IPS DF 4.7 (cell line): ENCODE measurements around the gene CDH23.
"Not testable (repeated sequence)": the region's sequence is repeated elsewhere in the genome, so short reads cannot be mapped to it uniquely, and the experiment has no call there.

ENCODE experiments used
- DNase-seq: peaks from one replicate; pipeline ENCODE4 v3.0.0-alpha.2; 2013; ENCODE audit warnings: low spot score; ENCODE audit errors: extremely low read depth

The CDH23 gene

DNA sequence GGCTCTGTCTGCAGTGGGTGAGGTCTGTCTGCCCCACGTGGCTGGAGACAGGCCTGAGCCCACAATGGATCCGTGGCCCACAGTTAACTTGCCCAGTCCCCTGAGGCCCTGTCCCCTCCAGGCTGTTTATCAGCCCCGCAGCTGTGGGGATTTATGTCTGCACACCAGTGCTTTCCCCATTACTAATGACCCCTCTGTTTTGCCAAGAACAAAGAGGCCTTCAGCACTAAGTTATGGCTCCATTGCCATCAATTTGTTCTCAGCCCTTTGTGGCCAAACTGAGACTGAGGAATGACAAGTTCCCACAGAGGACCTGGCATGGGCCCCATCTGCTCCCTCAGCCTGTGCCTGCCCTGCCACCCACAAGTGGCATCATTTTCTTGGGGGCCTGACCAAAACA lies 184.7 kb downstream of the CDH23 start:
- no peak for DNase-seq

DNA sequence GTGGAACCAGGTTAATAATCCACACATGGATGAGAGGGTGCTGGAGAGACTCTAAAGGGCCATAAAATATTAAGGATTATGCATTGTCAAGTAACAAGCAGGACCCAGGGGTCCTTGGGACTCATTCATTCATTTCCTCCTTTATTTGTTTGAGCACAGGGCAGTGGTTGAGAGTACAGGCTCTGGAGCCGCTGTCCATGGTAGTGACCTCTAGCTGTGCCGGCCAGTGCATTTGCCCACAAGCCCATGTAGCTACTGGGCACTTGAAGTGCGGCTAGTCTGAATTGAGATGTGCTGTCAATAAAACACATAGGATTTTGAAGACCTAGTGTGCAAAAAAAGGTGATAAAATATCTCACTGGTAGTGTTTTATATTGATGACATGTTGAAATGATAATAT lies 185.3 kb downstream of the CDH23 start:
- DNase-seq = no peak

DNA sequence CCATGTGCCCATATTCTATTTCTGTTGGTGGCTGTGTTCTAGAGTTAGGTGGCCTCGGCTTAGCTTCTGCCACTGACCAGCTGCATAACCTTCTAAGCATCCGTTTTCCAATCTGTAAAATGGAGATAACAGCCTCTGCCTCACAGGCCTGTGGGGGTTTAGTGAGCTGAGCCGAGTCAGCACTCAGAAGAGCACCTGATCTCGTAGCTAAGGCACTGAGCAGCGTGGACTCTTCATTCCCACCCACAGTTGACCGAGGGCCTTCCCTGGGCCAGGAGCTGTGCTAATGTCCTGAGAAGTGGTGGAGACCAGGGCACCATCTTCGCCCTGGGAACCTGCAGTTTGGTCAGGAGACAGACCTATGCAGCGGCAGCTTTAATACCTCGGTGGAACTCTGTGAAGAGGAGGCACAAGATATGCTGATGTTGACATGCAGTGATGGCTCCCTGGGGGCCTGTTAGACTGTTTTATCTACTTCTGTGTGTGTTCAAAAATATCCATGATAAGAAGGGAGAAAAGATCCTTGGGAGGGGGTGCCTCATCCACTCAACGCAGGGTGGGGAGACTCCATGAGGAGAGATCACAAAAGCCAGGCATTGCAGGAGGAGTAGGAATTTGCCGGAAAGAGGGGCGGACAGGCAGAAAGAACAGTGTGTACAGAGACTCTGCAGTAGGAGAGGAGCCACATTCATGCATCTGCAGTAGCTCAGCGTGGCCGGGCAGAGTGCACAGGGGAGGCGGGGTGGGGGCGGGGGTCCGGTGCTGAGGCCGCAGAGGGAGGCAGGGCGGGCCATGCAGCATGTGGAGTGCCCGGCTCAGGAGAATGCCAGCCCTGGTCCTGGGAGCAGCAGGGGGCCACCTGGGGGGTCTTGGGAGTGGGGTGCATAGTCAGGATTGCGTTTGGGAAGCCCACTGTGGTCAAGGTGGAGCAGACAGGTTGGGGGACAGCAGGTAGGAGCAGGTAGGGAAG lies 186.1 kb downstream of the CDH23 start:
- DNase-seq = no peak

DNA sequence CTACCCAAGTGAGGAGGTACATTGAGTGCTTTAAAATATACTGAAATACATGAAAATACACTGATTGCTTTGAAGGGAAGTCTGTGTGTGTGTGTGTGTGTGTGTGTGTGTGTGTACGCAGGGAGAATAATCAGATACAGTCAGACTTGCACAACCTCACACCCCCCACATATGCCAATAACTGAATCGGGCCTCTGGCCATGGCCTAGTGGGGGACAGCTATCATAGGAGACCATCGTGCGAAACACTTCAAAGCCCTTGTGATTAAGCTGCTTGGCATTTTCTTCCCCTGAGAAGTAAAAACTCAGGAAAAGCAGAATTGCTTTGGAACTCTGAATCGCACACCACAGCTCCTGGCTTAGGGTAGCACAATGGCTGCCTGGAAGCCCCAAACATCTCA lies 187.7 kb downstream of the CDH23 start:
- DNase-seq = no peak

DNA sequence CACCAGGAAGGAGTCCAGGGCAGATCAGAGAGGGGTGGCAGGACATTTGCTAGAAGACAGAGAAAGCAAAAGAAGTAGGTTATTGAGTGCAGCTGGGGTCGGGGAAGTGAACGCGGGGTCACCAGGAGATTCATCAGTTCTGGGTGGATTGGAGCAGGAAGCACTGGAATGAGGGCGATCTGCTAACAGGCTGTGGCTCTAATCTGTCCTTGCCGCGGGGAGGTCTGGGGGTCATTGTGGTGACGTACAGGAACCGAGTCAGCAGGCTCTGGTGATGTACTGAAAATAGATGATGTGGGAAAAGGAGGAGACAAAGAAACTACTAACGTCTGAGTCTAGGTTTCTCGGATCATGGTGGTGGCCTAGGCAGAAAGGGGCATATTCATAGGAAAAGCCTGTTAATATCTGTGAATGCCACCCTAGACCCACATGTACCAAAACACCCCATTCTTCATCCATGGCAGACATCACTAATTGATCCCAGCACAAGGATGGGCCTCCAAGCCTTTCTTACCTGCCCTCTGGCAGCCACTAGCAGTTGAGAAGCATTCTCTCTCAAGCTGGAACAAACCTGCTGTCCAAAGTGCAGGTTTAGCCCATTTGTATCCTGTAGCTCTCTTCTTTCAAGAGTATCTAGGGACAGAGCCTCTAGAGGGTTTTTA lies 188.3 kb downstream of the CDH23 start:
- DNase-seq = no peak

DNA sequence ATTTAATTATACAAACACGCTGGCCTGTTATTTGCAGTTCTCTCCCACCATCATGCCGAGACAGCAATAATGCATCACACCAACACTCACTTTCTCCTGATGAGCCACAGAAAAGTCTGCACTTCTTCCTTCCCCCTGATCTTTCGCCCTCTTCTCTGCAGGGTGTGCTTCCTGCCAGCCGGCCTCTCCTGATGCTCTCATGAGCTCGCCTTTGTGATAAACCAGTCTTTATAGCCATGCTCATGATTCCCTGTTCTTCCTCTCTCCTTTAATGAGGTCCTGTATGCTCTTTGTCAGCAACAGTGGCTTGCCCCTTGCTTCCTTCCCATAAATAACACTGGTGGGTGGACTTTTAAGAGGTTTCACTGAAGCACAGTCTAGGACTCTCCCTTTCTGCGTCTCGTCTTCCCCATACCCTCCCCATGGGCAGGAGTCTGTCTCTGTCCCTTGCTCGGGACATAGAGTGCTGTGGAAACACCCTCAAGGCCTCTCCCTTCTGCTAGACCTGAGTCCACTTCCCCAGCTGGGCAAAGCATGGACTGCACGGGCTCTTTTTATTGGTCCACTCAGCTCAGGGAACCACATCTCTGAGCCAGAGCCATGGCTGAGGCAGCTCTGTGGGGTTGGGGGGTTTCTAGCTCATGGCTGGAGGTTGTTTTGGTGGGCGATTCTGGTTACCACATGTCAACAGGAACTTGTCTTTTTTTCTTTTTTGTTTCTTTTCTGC lies 189.0 kb downstream of the CDH23 start:
- no peak for DNase-seq

DNA sequence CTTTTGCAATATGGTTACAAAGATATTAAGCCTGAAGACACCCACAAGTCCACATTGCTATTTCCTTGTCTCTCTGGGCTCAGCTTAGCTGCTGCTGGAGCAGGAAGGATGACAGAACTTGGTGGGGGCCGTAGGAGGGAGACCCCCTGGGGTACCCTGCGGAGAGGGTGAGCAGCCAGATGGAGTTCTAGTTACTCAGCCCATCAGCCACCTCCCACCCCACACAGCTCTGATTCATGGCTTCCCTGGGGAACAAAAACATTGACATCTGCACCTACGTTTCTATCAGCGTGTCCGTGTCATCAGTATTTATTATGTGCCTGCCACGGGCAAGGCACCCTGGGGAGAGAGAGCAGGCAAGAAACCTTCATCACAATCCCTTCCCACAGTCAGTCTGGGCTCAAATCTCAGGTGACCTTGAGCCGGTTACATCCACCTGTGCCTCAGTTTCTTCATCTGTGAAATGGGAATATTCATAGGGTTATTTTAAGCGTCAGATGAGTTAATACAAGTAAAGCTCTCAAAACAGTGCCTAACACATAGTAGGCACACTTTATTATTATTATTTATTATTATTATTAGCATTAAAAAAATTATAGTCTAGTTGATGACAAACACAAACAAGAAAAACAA lies 191.3 kb downstream of the CDH23 start:
- no peak for DNase-seq

DNA sequence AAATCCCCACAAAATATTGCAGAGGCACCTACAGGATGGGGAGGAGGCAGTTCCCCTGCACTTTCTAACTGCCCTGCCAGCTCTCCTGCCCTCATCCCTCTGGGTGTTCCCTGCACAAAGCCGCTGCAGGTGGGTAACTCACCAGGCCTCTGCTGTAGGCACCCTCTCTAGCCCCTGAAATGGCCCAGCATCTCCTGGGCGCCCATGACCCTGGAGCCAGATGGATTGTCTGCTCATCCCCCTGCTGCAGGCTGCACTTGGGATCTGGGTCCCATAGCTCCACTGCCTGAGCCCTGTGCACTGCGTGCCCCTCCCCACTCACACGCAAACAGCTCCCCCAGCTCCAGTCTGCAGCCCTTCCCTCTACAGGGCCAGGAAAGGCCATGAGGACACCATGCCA lies 192.0 kb downstream of the CDH23 start:
- DNase-seq = no peak

DNA sequence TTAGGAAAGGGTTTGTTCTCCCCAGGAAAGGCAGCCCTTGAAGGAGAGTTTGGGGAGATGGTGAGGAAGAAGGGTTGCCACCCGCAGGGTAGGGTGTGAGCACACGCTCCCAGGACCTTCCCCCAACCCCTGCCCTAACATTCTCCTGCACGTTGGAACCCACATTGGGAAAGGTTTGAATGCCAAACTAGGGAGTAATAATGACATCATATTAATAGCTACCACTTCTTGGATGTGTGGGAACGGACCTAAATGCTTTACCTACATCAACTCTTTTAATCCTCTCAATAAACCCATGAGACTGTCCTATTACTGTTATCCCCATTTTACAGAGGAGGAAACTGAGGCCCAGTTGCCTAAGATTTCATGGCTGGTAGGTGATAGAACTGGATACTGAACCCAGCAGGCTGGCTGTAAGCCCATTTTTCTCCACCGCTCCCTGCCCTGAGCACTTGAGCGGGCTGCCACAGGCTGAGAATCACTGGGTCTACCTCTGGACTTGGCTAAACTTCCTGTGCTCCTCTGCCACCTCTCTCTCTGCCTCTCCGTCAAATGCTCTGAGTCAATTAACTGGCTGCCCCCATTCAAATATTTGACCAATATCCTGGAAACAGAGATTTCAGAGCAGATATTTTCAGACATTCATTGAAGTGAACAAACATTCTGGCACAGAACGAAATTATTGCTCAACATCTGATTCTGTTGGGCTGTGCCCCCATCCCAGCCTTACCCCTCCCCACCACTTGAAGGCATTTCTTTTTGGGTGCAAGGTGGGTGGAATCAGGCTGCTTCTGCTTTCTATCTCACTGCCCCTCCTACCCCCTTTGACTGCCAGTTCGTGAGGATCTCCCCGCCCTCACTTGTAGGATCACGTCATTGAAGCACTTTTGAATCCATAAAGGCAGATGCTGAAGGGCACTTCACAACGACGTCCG lies 193.2 kb downstream of the CDH23 start:
- no peak for DNase-seq

DNA sequence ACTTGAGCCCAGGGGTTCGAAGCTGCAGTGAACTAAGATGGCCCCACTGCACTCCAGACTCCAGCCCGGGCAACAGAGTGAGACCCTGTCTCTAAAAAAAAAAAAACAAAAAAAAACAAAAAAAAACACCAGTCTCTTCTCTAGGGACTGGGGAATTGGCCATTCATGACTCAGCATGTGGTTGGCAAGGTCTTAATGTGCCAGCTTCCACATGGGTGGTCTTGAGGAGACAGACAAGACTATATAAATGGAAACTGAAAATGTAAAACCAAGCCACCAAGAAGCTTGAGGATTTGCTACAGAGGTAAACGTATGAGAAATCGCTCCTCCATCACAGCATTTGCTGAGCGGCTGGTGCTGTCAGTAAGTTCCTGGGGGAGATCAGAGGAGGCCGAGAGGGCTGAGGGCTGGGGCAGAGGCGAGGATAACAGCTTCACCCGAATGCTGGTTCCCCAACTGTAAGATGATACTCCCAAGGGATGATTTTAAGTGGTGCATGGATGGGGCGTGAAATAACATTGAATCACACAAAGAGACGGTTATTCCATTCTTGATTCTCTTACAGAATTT lies 194.1 kb downstream of the CDH23 start:
- no peak for DNase-seq

DNA sequence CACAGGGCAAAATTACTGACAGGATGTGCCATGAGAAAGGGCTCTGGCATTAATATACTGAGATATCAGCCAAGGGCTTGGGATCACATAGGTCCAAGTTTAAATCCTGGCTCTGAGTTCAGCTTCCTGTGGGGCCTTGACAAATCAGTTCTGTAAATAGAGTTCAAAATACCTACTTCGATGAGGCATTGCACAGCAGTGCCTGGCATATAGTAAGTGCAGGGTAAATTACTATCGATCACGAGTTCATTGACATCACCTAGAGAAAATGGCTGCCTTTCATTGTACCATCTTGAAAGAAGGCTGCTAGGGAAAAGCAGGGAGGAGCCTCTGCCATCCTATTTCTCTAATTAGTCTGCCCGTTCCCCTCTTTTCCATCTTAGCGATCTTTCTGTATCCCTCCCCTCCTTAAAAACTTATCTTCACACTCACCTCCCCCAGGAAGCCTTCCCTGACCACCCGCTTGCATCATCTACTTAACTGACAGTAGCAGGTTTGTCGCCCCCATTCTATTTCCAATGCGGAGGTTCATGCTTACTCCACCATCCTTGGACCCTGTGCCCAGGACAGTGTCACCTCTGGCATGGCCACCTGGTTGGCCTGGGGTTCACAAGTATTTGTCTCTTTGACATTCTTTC lies 198.3 kb downstream of the CDH23 start:
- no peak for DNase-seq

DNA sequence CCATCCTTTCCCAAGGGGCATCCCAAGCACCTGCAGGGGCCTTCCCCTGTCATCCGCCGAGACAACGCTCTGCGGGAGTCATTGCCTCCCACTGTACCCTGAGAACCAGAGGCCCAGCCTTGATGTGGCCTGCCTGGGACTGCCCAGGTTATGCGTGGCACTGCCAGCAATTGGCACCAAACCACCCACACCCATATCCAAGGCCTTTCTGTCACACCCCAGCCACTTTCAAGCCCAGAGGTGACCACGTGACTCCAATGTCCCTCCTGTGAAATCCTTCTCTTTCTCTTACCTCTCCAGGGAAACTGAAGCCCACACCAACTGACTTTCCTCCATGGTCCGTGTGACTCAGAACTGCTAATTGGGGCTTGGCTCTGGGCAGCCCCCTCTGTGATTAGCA lies 198.9 kb downstream of the CDH23 start:
- no peak for DNase-seq

DNA sequence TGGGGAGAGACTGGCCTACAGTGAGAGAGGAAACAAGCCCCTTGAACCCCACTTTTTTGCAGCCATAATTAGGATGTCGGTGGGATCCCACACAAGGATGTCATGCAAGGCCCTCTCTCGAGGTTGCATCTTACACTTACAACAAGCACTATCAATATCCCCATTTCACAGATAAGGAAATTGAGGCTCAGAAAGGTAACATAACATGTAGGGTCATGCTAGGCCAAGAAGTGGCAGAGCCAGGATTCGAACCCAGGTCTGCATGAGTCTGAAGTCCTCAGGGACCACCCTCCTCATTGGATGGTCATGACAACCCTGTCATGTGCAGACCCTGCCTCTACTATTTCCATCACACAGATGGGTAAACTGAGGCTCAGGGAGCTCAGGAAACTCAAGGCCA lies 199.4 kb downstream of the CDH23 start:
- DNase-seq = no peak

DNA sequence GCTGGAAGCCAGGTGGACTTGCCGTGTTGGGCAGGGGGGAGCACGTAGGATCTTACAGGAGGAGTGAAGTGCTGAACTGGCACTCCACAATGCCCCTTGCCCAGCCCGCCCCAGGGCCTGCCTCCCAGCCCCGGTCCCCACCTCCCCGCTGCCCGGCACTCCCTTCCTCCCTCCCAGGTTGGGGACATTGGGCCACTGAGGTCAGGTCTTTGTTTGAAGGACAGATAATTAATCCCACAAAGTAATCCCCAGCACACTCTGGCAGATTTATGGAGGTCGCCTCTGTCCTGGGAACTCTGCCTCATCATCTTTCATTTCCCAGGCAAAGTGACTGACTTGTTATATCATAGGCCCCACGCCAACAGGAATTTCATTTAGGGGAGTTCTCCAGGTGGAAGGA lies 200.0 kb downstream of the CDH23 start:
- DNase-seq = no peak

DNA sequence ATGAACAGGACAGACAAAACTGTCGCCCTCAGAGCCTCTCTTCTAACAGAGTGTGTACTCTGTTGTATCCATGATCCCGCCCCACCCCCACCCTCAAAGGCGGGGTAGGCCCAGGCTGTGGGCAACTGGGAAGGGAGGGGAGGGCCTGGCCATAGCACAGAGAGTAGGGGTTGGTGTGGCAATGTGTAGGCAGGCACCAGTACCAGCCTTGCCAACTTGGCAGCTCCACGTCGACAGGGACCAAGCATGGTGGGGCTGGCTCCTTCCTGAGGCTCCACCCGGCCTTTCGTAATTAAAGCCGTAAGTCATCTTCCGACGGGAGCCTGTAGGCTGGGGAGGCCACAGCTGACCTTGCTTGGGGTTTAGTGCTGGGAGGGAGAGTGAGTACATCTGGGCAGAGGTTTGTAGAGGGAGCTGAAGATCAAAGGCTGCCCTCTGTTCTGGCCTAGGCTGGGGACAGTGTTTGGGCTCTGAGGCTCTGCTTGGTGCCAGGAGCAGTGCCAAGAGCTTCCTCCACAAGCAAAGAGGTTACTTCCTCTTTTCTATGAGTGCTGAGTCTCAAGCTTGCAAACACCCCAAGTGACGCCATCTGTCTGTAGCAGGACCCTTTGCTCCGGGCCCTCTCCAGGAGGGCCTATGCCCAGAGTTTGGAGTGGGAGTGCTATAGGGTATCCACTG lies 201.2 kb downstream of the CDH23 start:
- DNase-seq = no peak

DNA sequence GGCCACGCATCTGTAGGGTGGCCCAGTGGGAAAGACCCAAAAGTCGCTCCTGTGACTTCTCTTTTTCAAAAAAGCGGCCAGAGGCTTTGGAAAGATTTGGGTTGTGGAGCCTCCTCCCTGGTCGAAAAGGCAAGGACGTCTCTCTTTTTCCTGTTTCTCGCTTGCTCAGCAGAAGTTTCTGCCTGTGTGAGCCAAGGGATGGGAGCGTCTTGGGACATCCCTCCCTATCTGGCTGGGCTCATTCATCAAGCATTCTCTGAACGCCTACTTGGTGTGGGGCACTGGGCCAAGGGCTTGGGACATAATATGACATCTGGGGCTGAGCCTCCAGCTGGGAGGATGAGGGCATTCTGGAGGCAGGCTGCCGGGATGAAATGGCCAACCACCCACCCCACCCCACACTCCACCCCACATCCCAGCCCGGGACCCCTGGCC lies 201.9 kb downstream of the CDH23 start:
- no peak for DNase-seq

DNA sequence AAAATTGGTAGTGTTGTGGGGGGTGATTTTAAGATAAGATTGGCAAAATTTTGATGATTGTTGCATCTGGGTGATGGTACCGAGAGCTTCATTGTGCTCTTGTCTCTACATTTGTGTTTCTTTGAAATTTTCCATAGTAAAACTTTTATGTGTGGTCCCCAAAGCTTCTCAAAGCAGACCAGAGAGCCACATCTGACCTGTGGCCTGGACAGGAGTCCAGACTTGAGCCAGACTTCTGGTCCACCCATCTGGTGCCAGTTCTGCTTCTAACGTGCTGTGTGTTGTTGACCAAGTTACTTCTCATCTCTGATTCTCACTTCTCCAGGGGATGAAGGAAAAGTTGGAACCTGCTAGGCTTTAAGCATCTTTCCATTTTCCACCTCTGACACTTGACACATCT lies 202.8 kb downstream of the CDH23 start:
- no peak for DNase-seq

DNA sequence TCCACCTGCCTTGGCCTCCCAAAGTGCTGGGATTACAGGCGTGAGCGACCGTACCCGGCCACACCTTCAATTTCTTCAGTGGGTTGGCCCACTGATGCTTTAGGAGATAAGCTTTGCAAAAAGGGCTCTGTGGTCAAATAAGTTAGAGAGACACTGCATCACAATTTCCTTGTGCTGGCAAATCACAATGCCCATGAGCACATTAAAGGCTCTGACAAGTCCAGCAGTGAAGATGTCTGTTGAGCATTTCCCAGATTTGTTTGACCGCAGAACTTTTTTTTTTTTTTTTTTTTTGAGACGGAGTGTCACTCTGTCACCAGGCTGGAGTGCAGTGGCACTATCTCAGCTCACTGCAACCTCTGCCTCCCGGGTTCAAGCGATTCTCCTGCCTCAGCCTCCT lies 203.5 kb downstream of the CDH23 start:
- not testable (repeated sequence) for DNase-seq

DNA sequence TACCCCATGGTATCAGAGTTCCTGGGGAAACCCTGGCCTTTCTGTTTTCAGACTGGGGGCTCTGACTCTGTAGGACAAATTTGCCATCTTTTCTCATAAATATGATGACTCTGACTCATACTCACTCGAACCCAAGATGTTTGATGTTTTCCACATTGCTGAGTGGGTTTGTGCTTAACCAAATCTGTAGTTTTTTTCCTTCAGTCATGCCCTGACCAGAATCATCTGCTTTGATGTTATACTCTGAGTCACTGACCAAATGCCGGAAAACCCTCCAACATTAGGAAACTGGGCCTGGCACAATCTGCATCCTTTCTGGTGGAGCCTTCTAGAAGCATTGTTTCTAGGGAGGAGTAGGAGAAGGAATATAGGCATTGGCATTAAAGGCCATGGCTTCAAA lies 204.1 kb downstream of the CDH23 start:
- no peak for DNase-seq
